Loucy (cell line): Measurements from ENCODE around the gene RAI14.
A peak's percentile ranks its signal among the peaks of the same experiment; 100 is the strongest.

Experiments
- H2AFZ ChIP-seq: fragments of 200-600 bp; sonication (generic); 2 replicates; pipeline ENCODE4 v1.6.0; 2016; ENCODE audit warnings: antibody characterized with exemption, mild to moderate bottlenecking, low read length, moderate library complexity
- H3F3A ChIP-seq: fragments of 200-600 bp; 2 replicates; pipeline ENCODE4 v1.6.0; 2016; ENCODE audit warnings: antibody characterized with exemption, low read depth, mild to moderate bottlenecking
- H3K27me3 ChIP-seq: fragments of 200-600 bp; sonication (generic); 2 replicates; pipeline ENCODE4 v1.6.1; 2014; ENCODE audit warnings: low read length, mild to moderate bottlenecking; ENCODE audit not compliant: insufficient read depth, poor library complexity, severe bottlenecking
- H3K36me3 ChIP-seq: fragments of 200-600 bp; sonication (generic); 2 replicates; pipeline ENCODE4 v1.6.1; 2016; ENCODE audit warnings: low read length; ENCODE audit not compliant: insufficient read depth
- H3K4me1 ChIP-seq: fragments of 200-600 bp; sonication (generic); 2 replicates; pipeline ENCODE4 v1.5.1; 2014; ENCODE audit warnings: low read length, mild to moderate bottlenecking; ENCODE audit not compliant: insufficient read depth, poor library complexity, severe bottlenecking
- H3K4me2 ChIP-seq: fragments of 200-600 bp; sonication (generic); 2 replicates; pipeline ENCODE4 v1.6.0; 2014; ENCODE audit warnings: antibody characterized with exemption, low read length, low read depth, mild to moderate bottlenecking; ENCODE audit not compliant: poor library complexity, severe bottlenecking
- H3K4me3 ChIP-seq: fragments of 200-600 bp; sonication (generic); 2 replicates; pipeline ENCODE4 v1.5.1; 2014; ENCODE audit warnings: low read length, mild to moderate bottlenecking, mixed read lengths; ENCODE audit not compliant: poor library complexity, severe bottlenecking
- H3K79me2 ChIP-seq: fragments of 200-600 bp; sonication (generic); 2 replicates; pipeline ENCODE4 v1.6.1; 2014; ENCODE audit warnings: low read length; ENCODE audit not compliant: insufficient read depth
- H3K9ac ChIP-seq: fragments of 200-600 bp; sonication (generic); 2 replicates; pipeline ENCODE4 v1.6.0; 2014; ENCODE audit warnings: mild to moderate bottlenecking, low read depth, low read length, moderate library complexity; ENCODE audit not compliant: poor library complexity, severe bottlenecking
- H3K9me2 ChIP-seq: fragments of 200-600 bp; sonication (generic); replicated peaks from 2 replicates; pipeline ENCODE4 v1.6.1; 2016; ENCODE audit warnings: low read depth, low read length, mixed read lengths
- H3K9me3 ChIP-seq: fragments of 200-600 bp; sonication (generic); 2 replicates; pipeline ENCODE4 v1.6.1; 2014; ENCODE audit warnings: mild to moderate bottlenecking, antibody characterized with exemption, low read length, low read depth; ENCODE audit not compliant: insufficient read depth
- H4K20me1 ChIP-seq: fragments of 200-600 bp; sonication (generic); 2 replicates; pipeline ENCODE4 v1.6.0; 2014; ENCODE audit warnings: antibody characterized with exemption, low read length, mild to moderate bottlenecking; ENCODE audit not compliant: insufficient read depth, poor library complexity, severe bottlenecking
- EZH2phosphoT487 ChIP-seq: fragments of 200-600 bp; IDR thresholded peaks from 2 replicates; pipeline ENCODE4 v1.6.1; 2018; ENCODE audit warnings: antibody characterized with exemption, mild to moderate bottlenecking, moderate library complexity, borderline replicate concordance
- TF ChIP-seq, protein P1 (sequence below): fragments of 200-600 bp; sonication (generic); conservative IDR thresholded peaks from 2 replicates; pipeline ENCODE4 v1.5.1; 2014; ENCODE audit warnings: mild to moderate bottlenecking, antibody characterized with exemption, low read length

RAI14 gene

DNA sequence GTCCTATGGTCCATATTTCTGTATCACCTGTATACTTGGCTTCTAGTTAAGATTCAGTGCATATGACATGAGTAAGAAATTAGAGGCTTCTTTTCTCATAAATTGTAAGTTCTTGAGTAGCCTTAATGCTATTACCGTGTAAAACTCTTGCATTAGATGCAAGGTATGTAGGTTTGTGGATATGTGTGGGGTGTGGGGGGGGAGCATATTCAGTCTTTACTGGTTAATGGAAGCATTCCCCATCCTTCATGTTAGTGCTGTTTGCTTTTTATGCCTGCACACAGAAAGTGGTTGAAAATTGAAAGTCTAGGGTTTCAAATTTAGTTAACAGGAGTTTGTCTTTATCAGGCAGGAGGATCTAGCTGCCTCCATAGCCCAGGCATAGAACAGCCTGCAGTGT is 16.1 kb downstream of the RAI14 start:
- no peaks in the 10 kb centered on the region for H3K9me3 ChIP-seq
- no peak overlapping the region for H3K9ac ChIP-seq
- H3K36me3 ChIP-seq: no peaks in the 10 kb centered on the region
- H3K79me2 ChIP-seq: peaks cover 6% of the 10 kb centered on the region; the same call in 1 of the 2 replicates
- H4K20me1 ChIP-seq: no peaks in the 10 kb centered on the region
- no peak overlapping the region for H3K4me3 ChIP-seq
- no peaks in the 10 kb centered on the region for H3K9me2 ChIP-seq
- no peaks in the 10 kb centered on the region for H3F3A ChIP-seq
- no peaks in the 10 kb centered on the region for H3K27me3 ChIP-seq
- TF ChIP-seq, protein P1, sequence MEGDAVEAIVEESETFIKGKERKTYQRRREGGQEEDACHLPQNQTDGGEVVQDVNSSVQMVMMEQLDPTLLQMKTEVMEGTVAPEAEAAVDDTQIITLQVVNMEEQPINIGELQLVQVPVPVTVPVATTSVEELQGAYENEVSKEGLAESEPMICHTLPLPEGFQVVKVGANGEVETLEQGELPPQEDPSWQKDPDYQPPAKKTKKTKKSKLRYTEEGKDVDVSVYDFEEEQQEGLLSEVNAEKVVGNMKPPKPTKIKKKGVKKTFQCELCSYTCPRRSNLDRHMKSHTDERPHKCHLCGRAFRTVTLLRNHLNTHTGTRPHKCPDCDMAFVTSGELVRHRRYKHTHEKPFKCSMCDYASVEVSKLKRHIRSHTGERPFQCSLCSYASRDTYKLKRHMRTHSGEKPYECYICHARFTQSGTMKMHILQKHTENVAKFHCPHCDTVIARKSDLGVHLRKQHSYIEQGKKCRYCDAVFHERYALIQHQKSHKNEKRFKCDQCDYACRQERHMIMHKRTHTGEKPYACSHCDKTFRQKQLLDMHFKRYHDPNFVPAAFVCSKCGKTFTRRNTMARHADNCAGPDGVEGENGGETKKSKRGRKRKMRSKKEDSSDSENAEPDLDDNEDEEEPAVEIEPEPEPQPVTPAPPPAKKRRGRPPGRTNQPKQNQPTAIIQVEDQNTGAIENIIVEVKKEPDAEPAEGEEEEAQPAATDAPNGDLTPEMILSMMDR: no peak
- H3K4me1 ChIP-seq: peaks cover 18% of the 10 kb centered on the region
- H3K4me2 ChIP-seq: no peak overlapping the region
- H2AFZ ChIP-seq: no peak overlapping the region

DNA sequence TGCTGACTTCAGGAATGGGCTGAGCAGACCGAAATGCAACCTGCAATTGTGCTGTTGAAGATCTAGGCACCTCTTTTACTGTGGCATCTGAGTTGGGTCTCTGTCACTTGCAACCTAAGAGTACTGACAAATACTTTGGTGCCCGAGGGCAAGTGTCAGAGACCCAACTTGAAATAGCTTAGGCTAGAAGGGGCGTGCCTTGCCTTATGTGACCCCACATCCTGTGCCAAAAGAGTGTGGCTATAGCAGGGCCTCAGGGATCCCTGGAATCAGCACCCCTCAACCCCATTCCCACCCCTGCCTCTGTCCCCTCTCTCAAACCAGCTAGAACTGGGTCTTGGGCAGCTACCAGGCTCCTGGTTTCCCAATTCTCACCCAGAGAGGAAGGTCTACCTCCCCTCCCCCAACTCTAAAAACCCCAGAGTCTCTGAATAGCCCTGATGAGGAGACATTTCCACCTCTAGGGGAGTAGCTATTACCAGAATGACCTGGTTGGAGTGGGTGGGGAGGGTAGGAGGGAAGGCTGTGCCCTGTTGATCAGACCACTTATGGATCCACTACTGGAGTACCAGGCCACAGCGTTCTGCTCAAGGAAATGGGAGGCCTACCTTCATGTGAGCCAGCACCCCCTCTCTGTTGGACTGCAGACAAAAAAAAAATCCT is 17.5 kb downstream of the RAI14 start:
- Histone ChIP-seq H3K36me3 (no peaks in the 10 kb centered on the region), H3K4me1 (peaks cover 18% of the 10 kb centered on the region), H2AFZ (no peak overlapping the region), H3K4me2 (peak overlapping the region; percentile 2), H3K4me3 (no peak overlapping the region), H3K9me3 (no peaks in the 10 kb centered on the region), H4K20me1 (no peaks in the 10 kb centered on the region), H3F3A (no peaks in the 10 kb centered on the region), H3K79me2 (peaks cover 13% of the 10 kb centered on the region; the same call in 1 of the 2 replicates), H3K9me2 (no peaks in the 10 kb centered on the region), H3K9ac (peak overlapping the region; percentile 3), H3K27me3 (no peaks in the 10 kb centered on the region)
- TF ChIP-seq EZH2phosphoT487: no peak
- TF ChIP-seq, protein P1: no peak

DNA sequence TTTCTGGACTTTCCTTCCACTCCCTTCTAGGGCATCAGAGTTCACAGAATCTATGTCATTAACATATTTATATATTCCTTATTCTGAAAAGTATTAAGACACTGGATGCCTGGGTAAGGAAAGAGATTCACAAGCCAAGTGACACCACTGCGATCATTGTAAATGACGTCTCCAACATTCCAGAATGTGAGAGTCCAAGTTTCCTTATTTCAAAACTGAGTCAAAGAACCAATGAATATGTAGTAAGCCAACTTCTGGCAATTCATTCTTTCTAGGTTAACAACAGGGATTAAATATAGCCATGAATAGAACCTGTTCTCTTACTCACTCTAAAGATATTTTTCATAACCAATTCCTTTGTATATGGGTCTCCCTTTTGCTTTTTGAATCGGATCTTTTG is 18.1 kb downstream of the RAI14 start:
- no peaks in the 10 kb centered on the region for H3K36me3 ChIP-seq
- H3F3A ChIP-seq: no peaks in the 10 kb centered on the region
- H3K4me1 ChIP-seq: peaks cover 18% of the 10 kb centered on the region
- H3K9ac ChIP-seq: no peak overlapping the region
- H3K4me2 ChIP-seq: no peak overlapping the region
- H3K27me3 ChIP-seq: no peaks in the 10 kb centered on the region
- H4K20me1 ChIP-seq: no peaks in the 10 kb centered on the region
- no peak overlapping the region for H3K4me3 ChIP-seq
- no peaks in the 10 kb centered on the region for H3K9me3 ChIP-seq
- no peaks in the 10 kb centered on the region for H3K9me2 ChIP-seq
- H3K79me2 ChIP-seq: peaks cover 13% of the 10 kb centered on the region; the same call in 1 of the 2 replicates
- H2AFZ ChIP-seq: no peak overlapping the region
- TF ChIP-seq, protein P1: no peak
- no peak for TF ChIP-seq EZH2phosphoT487
